H1 (cell line): ENCODE measurements around the gene CEP350.

ENCODE experiments used
- POLR2AphosphoS5 ChIP-seq: IDR thresholded peaks from 2 replicates; pipeline ENCODE4 v1.6.1; 2011; ENCODE audit warnings: low read depth, low read length
- RAD21 ChIP-seq, 2 experiments: IDR thresholded peaks in 1 of 2; conservative IDR thresholded peaks in 1 of 2; 2 replicates each; pipeline ENCODE4 v1.6.1; 2011; ENCODE audit warnings: low read depth in 2 of 2, low read length in 2 of 2, improper control_type of control experiment in 1 of 2, inconsistent platforms in 1 of 2, mild to moderate bottlenecking in 1 of 2, moderate library complexity in 1 of 2
- SIX5 ChIP-seq: IDR thresholded peaks from 2 replicates; pipeline ENCODE4 v1.6.1; 2011; ENCODE audit warnings: mild to moderate bottlenecking, low read depth, low read length
- TF ChIP-seq, protein P1 (sequence below), 3 experiments: IDR thresholded peaks; 1 replicate in 2 of 3; 2 replicates in 1 of 3; pipeline versions ENCODE4 v1.5.1 to v1.6.1; 2011; ENCODE audit warnings: low read length in 3 of 3, mild to moderate bottlenecking in 3 of 3, inconsistent platforms in 2 of 3, low read depth in 1 of 3, moderate library complexity in 1 of 3; ENCODE audit not compliant: insufficient read depth in 1 of 3; ENCODE audit errors: control extremely low read depth in 1 of 3

DNA sequence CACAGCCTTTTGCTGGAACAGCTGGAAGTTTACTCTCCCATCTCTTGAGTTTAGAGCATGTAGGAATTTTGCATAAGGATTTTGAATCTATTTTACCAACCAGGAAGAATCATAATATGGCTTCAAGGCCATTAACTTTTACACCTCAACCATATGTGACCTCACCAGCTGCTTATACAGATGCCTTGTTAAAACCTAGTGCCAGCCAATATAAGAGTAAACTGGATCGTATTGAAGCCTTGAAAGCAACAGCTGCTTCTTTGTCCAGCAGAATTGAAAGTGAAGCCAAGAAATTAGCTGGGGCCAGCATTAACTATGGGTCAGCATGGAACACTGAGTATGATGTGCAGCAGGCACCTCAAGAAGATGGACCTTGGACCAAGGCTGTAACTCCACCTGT is 65.4 kb downstream of the CEP350 start:
- TF ChIP-seq SIX5 = no peak
- no peak for TF ChIP-seq POLR2AphosphoS5
- TF ChIP-seq, protein P1, sequence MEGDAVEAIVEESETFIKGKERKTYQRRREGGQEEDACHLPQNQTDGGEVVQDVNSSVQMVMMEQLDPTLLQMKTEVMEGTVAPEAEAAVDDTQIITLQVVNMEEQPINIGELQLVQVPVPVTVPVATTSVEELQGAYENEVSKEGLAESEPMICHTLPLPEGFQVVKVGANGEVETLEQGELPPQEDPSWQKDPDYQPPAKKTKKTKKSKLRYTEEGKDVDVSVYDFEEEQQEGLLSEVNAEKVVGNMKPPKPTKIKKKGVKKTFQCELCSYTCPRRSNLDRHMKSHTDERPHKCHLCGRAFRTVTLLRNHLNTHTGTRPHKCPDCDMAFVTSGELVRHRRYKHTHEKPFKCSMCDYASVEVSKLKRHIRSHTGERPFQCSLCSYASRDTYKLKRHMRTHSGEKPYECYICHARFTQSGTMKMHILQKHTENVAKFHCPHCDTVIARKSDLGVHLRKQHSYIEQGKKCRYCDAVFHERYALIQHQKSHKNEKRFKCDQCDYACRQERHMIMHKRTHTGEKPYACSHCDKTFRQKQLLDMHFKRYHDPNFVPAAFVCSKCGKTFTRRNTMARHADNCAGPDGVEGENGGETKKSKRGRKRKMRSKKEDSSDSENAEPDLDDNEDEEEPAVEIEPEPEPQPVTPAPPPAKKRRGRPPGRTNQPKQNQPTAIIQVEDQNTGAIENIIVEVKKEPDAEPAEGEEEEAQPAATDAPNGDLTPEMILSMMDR (IDR thresholded peaks at IDR 0.05; ENCODE audit: control extremely low read depth in 1 of 3, insufficient read depth in 1 of 3, low read depth in 1 of 3, low read length in 3 of 3) = no peak
- TF ChIP-seq RAD21 (IDR thresholded peaks at IDR 0.05 in 1 of 2, conservative IDR thresholded peaks at IDR 0.05 in 1 of 2; ENCODE audit: low read depth in 2 of 2, low read length in 2 of 2) = no peak
